ENCODE data around the gene CMTM2. TPM values are rescaled to one million over a fixed set of nuclear protein-coding genes. Genes with fewer than 3 reads are reported as not detected.

Gene CMTM2
- total RNA-seq, 1 donor from 2014 or later = not detected

GRCh38 chr16:66585481-66586239, 6.4 kb downstream of the CMTM2 start:
- H3K36me3 Mint-ChIP-seq (ENCODE audit: unreplicated experiment) = no peaks in the 10 kb centered on the region
- H3K4me3 Mint-ChIP-seq (ENCODE audit: unreplicated experiment) = no peak overlapping the region
- DNase-seq (ENCODE audit: extremely low spot score, unreplicated experiment) = no peak
- no peaks in the 10 kb centered on the region for H3K9me3 Mint-ChIP-seq (ENCODE audit: unreplicated experiment)
- no peak for TF ChIP-seq CTCF (IDR thresholded peaks at IDR 0.05)
- H3K27me3 Mint-ChIP-seq (ENCODE audit: unreplicated experiment) = peaks cover 3% of the 10 kb centered on the region
- H3K4me1 Mint-ChIP-seq (ENCODE audit: unreplicated experiment) = peaks cover 12% of the 10 kb centered on the region
- no peak overlapping the region for H3K27ac Mint-ChIP-seq (ENCODE audit: unreplicated experiment)

- no peaks in the 10 kb centered on the region for H3K36me3 Mint-ChIP-seq (ENCODE audit: unreplicated experiment)
- peaks cover 6% of the 10 kb centered on the region for H3K27me3 Mint-ChIP-seq (ENCODE audit: unreplicated experiment)
- TF ChIP-seq CTCF (IDR thresholded peaks at IDR 0.05) = no peak
- no peaks in the 10 kb centered on the region for H3K4me1 Mint-ChIP-seq (ENCODE audit: unreplicated experiment)
- no peaks in the 10 kb centered on the region for H3K9me3 Mint-ChIP-seq (ENCODE audit: unreplicated experiment)
- H3K4me3 Mint-ChIP-seq (ENCODE audit: unreplicated experiment) = no peak overlapping the region
- no peak for DNase-seq (ENCODE audit: extremely low spot score, unreplicated experiment)
- no peak overlapping the region for H3K27ac Mint-ChIP-seq (ENCODE audit: unreplicated experiment)
Observed at GRCh38 chr16:66587881-66588600, 8.8 kb downstream of the CMTM2 start.

GRCh38 chr16:66588981-66589713, 9.9 kb downstream of the CMTM2 start:
- DNase-seq (ENCODE audit: extremely low spot score, unreplicated experiment) = no peak
- Mint-ChIP-seq H3K9me3 (ENCODE audit: unreplicated experiment) (no peaks in the 10 kb centered on the region), H3K4me3 (ENCODE audit: unreplicated experiment) (no peak overlapping the region), H3K27me3 (ENCODE audit: unreplicated experiment) (peaks cover 6% of the 10 kb centered on the region), H3K4me1 (ENCODE audit: unreplicated experiment) (no peaks in the 10 kb centered on the region), H3K36me3 (ENCODE audit: unreplicated experiment) (no peaks in the 10 kb centered on the region), H3K27ac (ENCODE audit: unreplicated experiment) (no peak overlapping the region)
- TF ChIP-seq CTCF (IDR thresholded peaks at IDR 0.05) = peak; percentile 47

GRCh38 chr16:66590322-66590721, 11.1 kb downstream of the CMTM2 start:
- no peaks in the 10 kb centered on the region for H3K36me3 Mint-ChIP-seq (ENCODE audit: unreplicated experiment)
- H3K4me3 Mint-ChIP-seq (ENCODE audit: unreplicated experiment) = no peak overlapping the region
- H3K4me1 Mint-ChIP-seq (ENCODE audit: unreplicated experiment) = no peaks in the 10 kb centered on the region
- no peak for DNase-seq (ENCODE audit: extremely low spot score, unreplicated experiment)
- peaks cover 6% of the 10 kb centered on the region for H3K27me3 Mint-ChIP-seq (ENCODE audit: unreplicated experiment)
- no peak for TF ChIP-seq CTCF (IDR thresholded peaks at IDR 0.05)
- H3K27ac Mint-ChIP-seq (ENCODE audit: unreplicated experiment) = no peak overlapping the region
- no peaks in the 10 kb centered on the region for H3K9me3 Mint-ChIP-seq (ENCODE audit: unreplicated experiment)

- H3K27me3 Mint-ChIP-seq (ENCODE audit: unreplicated experiment) = peaks cover 6% of the 10 kb centered on the region
- no peak for DNase-seq (ENCODE audit: extremely low spot score, unreplicated experiment)
- no peaks in the 10 kb centered on the region for H3K9me3 Mint-ChIP-seq (ENCODE audit: unreplicated experiment)
- H3K4me1 Mint-ChIP-seq (ENCODE audit: unreplicated experiment) = no peaks in the 10 kb centered on the region
- no peaks in the 10 kb centered on the region for H3K36me3 Mint-ChIP-seq (ENCODE audit: unreplicated experiment)
- no peak for TF ChIP-seq CTCF (IDR thresholded peaks at IDR 0.05)
- H3K4me3 Mint-ChIP-seq (ENCODE audit: unreplicated experiment) = no peak overlapping the region
- no peak overlapping the region for H3K27ac Mint-ChIP-seq (ENCODE audit: unreplicated experiment)
Observed at GRCh38 chr16:66591018-66591417, 11.8 kb downstream of the CMTM2 start.
